ENCODE data around the gene COL1A1.

DNA sequence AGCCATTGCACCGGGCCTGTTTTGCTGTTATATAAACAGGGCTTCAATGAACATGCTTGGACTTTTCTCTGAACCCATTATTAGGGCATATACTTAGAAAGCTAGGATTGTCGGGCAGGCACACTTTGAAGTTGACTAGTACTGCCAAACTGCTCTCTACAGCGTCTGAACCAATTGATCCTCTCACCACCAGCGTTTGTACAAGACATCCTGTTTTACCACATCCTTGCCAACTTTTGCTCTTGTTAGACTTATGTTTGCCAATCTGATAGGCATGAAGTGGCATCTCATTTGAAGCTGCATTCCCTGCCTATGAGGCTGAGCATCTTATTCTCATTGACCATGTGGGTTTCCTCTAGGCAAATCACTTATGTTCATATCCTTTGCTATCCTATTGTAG lies 43.5 kb downstream of the COL1A1 start:
- TF ChIP-seq, protein P1, sequence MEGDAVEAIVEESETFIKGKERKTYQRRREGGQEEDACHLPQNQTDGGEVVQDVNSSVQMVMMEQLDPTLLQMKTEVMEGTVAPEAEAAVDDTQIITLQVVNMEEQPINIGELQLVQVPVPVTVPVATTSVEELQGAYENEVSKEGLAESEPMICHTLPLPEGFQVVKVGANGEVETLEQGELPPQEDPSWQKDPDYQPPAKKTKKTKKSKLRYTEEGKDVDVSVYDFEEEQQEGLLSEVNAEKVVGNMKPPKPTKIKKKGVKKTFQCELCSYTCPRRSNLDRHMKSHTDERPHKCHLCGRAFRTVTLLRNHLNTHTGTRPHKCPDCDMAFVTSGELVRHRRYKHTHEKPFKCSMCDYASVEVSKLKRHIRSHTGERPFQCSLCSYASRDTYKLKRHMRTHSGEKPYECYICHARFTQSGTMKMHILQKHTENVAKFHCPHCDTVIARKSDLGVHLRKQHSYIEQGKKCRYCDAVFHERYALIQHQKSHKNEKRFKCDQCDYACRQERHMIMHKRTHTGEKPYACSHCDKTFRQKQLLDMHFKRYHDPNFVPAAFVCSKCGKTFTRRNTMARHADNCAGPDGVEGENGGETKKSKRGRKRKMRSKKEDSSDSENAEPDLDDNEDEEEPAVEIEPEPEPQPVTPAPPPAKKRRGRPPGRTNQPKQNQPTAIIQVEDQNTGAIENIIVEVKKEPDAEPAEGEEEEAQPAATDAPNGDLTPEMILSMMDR (IDR thresholded peaks at IDR 0.05), result no peak
- TF ChIP-seq POLR2AphosphoS5 (IDR thresholded peaks at IDR 0.05), result no peak
